ENCODE data around the gene ELAVL3. TPM values are rescaled to one million over a fixed set of nuclear protein-coding genes. Genes with fewer than 3 reads are reported as not detected.
"Not testable (repeated sequence)": the region's sequence is repeated elsewhere in the genome, so short reads cannot be mapped to it uniquely, and the experiment has no call there.

The ELAVL3 gene
- total RNA-seq, 1 donor from 2014 or later: not detected

GRCh38 chr19:11461453-11461852 lies 19.4 kb downstream of the ELAVL3 start:
- intact Hi-C loops (cut with micrococcal nuclease): no loop called here

- intact Hi-C loops (cut with micrococcal nuclease): no loop called here
Measured at GRCh38 chr19:11460207-11460606, 20.6 kb downstream of the ELAVL3 start.

- intact Hi-C loops (cut with micrococcal nuclease): not testable (repeated sequence)
Measured at GRCh38 chr19:11458912-11459311, 21.9 kb downstream of the ELAVL3 start.

- intact Hi-C loops (cut with micrococcal nuclease): no loop called here
Measured at GRCh38 chr19:11458236-11458900, 22.5 kb downstream of the ELAVL3 start.

GRCh38 chr19:11457831-11458230 lies 23.0 kb downstream of the ELAVL3 start:
- intact Hi-C loops (cut with micrococcal nuclease): no loop called here

GRCh38 chr19:11457115-11457514 lies 23.7 kb downstream of the ELAVL3 start:
- intact Hi-C loops (cut with micrococcal nuclease): no loop called here

GRCh38 chr19:11456659-11457058 lies 24.2 kb downstream of the ELAVL3 start:
- intact Hi-C loops (cut with micrococcal nuclease): no loop called here

- intact Hi-C loops (cut with micrococcal nuclease): not testable (repeated sequence)
Measured at GRCh38 chr19:11455233-11455554, 25.7 kb downstream of the ELAVL3 start.

- intact Hi-C loops (cut with micrococcal nuclease): no loop called here
Measured at GRCh38 chr19:11453468-11454341, 27.1 kb downstream of the ELAVL3 start.

GRCh38 chr19:11452620-11453310 lies 28.1 kb downstream of the ELAVL3 start:
- intact Hi-C loops (cut with micrococcal nuclease): no loop called here

GRCh38 chr19:11451871-11452619 lies 28.8 kb downstream of the ELAVL3 start:
- intact Hi-C loops (cut with micrococcal nuclease): no loop called here

- intact Hi-C loops (cut with micrococcal nuclease): no loop called here
Measured at GRCh38 chr19:11451327-11451870, 29.4 kb downstream of the ELAVL3 start.

GRCh38 chr19:11450570-11451326 lies 30.1 kb downstream of the ELAVL3 start:
- intact Hi-C loops (cut with micrococcal nuclease): no loop called here

- intact Hi-C loops (cut with micrococcal nuclease): no loop called here
Measured at GRCh38 chr19:11448923-11449554, 31.8 kb downstream of the ELAVL3 start.

GRCh38 chr19:11448410-11448809 lies 32.4 kb downstream of the ELAVL3 start:
- intact Hi-C loops (cut with micrococcal nuclease): no loop called here

- intact Hi-C loops (cut with micrococcal nuclease): no loop called here
Measured at GRCh38 chr19:11447347-11448262, 33.2 kb downstream of the ELAVL3 start.

GRCh38 chr19:11446652-11447301 lies 34.1 kb downstream of the ELAVL3 start:
- intact Hi-C loops (cut with micrococcal nuclease): no loop called here

- intact Hi-C loops (cut with micrococcal nuclease): no loop called here
Measured at GRCh38 chr19:11446271-11446651, 34.6 kb downstream of the ELAVL3 start.

Data from T-helper 1 cell treated with Interleukin-12 subunit alpha and Interleukin-12 subunit beta and Interleukin-4 antibody, amounts not matched to agents 30 ng/mL and 1 ng/mL, for 36 hours (primary cell).